HepG2 (cell line): ENCODE data around the gene POLRMT. TPM values are rescaled to one million over a fixed set of nuclear protein-coding genes. Genes with fewer than 3 reads are reported as not detected.

Source experiments
- GLMP ChIP-seq: sonication (generic); formaldehyde crosslinking; IDR thresholded peaks from 2 replicates; pipeline ENCODE4 v1.9.0; 2021; ENCODE audit warnings: missing genetic modification reagents, mild to moderate bottlenecking, borderline replicate concordance
- KMT2B ChIP-seq: IDR thresholded peaks from 2 replicates; pipeline ENCODE4 v1.6.1; 2016; ENCODE audit warnings: missing genetic modification reagents, missing compliant biosample characterization
- MAFF ChIP-seq: IDR thresholded peaks from 2 replicates; pipeline ENCODE4 v1.6.1; 2011; ENCODE audit warnings: low read depth, low read length, improper control_type of control experiment
- MED13 ChIP-seq: sonication (generic); formaldehyde crosslinking; IDR thresholded peaks from 2 replicates; pipeline ENCODE4 v1.5.0; 2020; ENCODE audit warnings: missing genetic modification reagents
- MIXL1 ChIP-seq: IDR thresholded peaks from 2 replicates; pipeline ENCODE4 v1.6.1; 2016
- MYC ChIP-seq: sonication (generic); formaldehyde crosslinking; IDR thresholded peaks from 2 replicates; pipeline ENCODE4 v1.9.0; 2021; ENCODE audit warnings: missing genetic modification reagents, borderline replicate concordance
- PHF8 ChIP-seq: sonication (generic); formaldehyde crosslinking; IDR thresholded peaks from 2 replicates; pipeline ENCODE4 v1.5.0; 2020; ENCODE audit warnings: missing genetic modification reagents
- REPIN1 ChIP-seq: sonication (generic); formaldehyde crosslinking; IDR thresholded peaks from 2 replicates; pipeline ENCODE4 v1.8.0; 2022; ENCODE audit warnings: missing genetic modification reagents, low read depth, mild to moderate bottlenecking, borderline replicate concordance
- SIN3B ChIP-seq: fragments of 150-350 bp; IDR thresholded peaks from 2 replicates; pipeline ENCODE4 v1.6.1; 2014; ENCODE audit warnings: low read length
- SMAD3 ChIP-seq: sonication (generic); formaldehyde crosslinking; IDR thresholded peaks from 2 replicates; pipeline ENCODE4 v1.4.0; 2020; ENCODE audit warnings: missing genetic modification reagents
- SPEN ChIP-seq: sonication (generic); formaldehyde crosslinking; IDR thresholded peaks from 2 replicates; pipeline ENCODE4 v1.5.1; 2020; ENCODE audit warnings: low read depth, mild to moderate bottlenecking, missing genetic modification reagents
- YEATS4 ChIP-seq: sonication (generic); formaldehyde crosslinking; IDR thresholded peaks from 2 replicates; pipeline ENCODE4 v1.4.0; 2020; ENCODE audit warnings: missing genetic modification reagents, borderline replicate concordance
- ZBTB40 ChIP-seq, 2 experiments: fragments of 450-650 bp in 1 of 2; sonication (generic) in 1 of 2; formaldehyde crosslinking in 1 of 2; IDR thresholded peaks; 2 replicates each; pipeline versions ENCODE4 v1.6.1 to v1.8.0; 2016 to 2022; ENCODE audit warnings: antibody characterized with exemption in 1 of 2, mild to moderate bottlenecking in 1 of 2, missing genetic modification reagents in 1 of 2
- ZNF143 ChIP-seq: sonication (generic); formaldehyde crosslinking; IDR thresholded peaks from 2 replicates; pipeline ENCODE4 v1.4.0; 2020; ENCODE audit warnings: missing genetic modification reagents
- ZNF460 ChIP-seq: sonication (generic); formaldehyde crosslinking; IDR thresholded peaks from 2 replicates; pipeline ENCODE4 v1.5.1; 2020; ENCODE audit warnings: missing genetic modification reagents, mild to moderate bottlenecking, borderline replicate concordance
- ZNF550 ChIP-seq: sonication (generic); formaldehyde crosslinking; IDR thresholded peaks from 2 replicates; pipeline ENCODE4 v1.4.0; 2020; ENCODE audit warnings: mild to moderate bottlenecking, missing genetic modification reagents, borderline replicate concordance
- ZNF558 ChIP-seq: sonication (generic); formaldehyde crosslinking; IDR thresholded peaks from 2 replicates; pipeline ENCODE4 v1.9.0; 2022; ENCODE audit warnings: mild to moderate bottlenecking, missing genetic modification reagents, borderline replicate concordance
- ZNF616 ChIP-seq: sonication (generic); formaldehyde crosslinking; IDR thresholded peaks from 2 replicates; pipeline ENCODE4 v1.5.0; 2020; ENCODE audit warnings: low read depth, mild to moderate bottlenecking, missing genetic modification reagents
- polyA plus RNA-seq, 8 experiments: library from polyadenylated mRNA; depleted of rRNA in 3 of 8; stranded (reverse) in 7 of 8; unstranded in 1 of 8; fragments of >200 nt; fragmentation: Illumina TruSeq in 4 of 8; extraction: Trizol in 4 of 8; gene quantifications; 2 replicates each; pipeline versions ENCODE4 v1.2.1 to v1.2.3, GENCODE V29; 2011 to 2016; ENCODE audit warnings: low read depth in 4 of 8, missing spikeins in 1 of 8, mixed read lengths in 1 of 8; ENCODE audit not compliant: insufficient read depth in 1 of 8
- total RNA-seq, 5 experiments: library from RNA; depleted of rRNA; stranded (reverse); fragments of >200 nt; fragmentation: Illumina TruSeq; extraction: Trizol; gene quantifications; 2 replicates each; pipeline ENCODE4 v1.2.3, GENCODE V29; 2016; ENCODE audit warnings: low read depth in 1 of 5
- TF ChIP-seq, protein P1 (sequence below): sonication (generic); formaldehyde crosslinking; IDR thresholded peaks from 2 replicates; pipeline ENCODE4 v1.5.1; 2020; ENCODE audit warnings: mild to moderate bottlenecking, missing genetic modification reagents, moderate library complexity

POLRMT gene
- total and polyA plus RNA-seq, 2 of the 13 experiments (the other 11 are each of a cell fraction or from before 2014, with no cell fraction given): 78.0 to 101 TPM

DNA sequence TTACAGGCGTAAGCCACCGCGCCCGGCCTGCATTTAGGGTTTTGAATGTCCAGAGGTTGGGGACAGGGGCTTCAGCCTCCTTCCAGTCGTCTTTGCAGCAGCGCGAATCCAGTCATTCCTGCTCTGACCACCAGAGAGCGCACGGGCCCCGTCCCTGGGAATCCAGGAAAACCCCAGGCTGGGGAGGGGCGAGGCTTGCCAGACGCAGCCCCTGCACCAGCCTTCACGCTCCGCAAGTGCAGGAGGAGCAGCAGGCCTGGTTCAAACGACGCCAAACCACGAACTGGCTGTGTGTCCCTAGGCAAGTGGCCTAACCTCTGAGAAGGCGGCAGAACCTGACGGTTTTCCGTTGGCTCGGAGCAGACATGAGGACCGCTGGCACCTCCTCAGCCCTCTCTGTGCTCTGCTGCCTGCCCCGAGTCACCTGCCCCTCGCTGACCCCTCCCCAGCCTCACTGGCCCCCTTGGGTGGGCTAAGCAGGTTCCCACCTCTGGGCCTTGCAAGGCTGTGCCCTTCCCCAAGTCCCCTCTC, 31.6 kb upstream of the POLRMT start (continued):
- TF ChIP-seq SPEN (CRISPR knock-in tag) (peak; percentile 72; the same call in 1 of the 2 replicates), ZNF550 (CRISPR knock-in tag) (no peak; the same call in 1 of the 2 replicates), ZNF616 (0 out of 2 replicates have a peak, but pooled peaks have one; percentile 46), SMAD3 (no peak), ZNF143 (no peak), REPIN1 (peak; percentile 84), MED13 (no peak), MIXL1 (CRISPR knock-in tag) (peak; percentile 63; the same call in 1 of the 2 replicates), YEATS4 (CRISPR knock-in tag) (no peak), PHF8 (CRISPR knock-in tag) (peak; percentile 54; the same call in 1 of the 2 replicates), ZBTB40 (IDR thresholded peaks at IDR 0.05) (no peak), ZBTB40 (CRISPR knock-in tag; IDR thresholded peaks at IDR 0.05) (peak; percentile 72), ZNF558 (no peak), KMT2B (CRISPR knock-in tag) (no peak), MYC (CRISPR knock-in tag) (peak; percentile 49; the same call in 1 of the 2 replicates), MAFF (no peak), GLMP (CRISPR knock-in tag) (no peak), SIN3B (no peak), ZNF460 (CRISPR knock-in tag) (peak; percentile 29; the same call in 1 of the 2 replicates)
- TF ChIP-seq, protein P1, sequence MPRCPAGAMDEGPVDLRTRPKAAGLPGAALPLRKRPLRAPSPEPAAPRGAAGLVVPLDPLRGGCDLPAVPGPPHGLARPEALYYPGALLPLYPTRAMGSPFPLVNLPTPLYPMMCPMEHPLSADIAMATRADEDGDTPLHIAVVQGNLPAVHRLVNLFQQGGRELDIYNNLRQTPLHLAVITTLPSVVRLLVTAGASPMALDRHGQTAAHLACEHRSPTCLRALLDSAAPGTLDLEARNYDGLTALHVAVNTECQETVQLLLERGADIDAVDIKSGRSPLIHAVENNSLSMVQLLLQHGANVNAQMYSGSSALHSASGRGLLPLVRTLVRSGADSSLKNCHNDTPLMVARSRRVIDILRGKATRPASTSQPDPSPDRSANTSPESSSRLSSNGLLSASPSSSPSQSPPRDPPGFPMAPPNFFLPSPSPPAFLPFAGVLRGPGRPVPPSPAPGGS: no peak
